GM12891 (cell line): ENCODE results near the gene LRRC1.
"Not testable (repeated sequence)": the region's sequence is repeated elsewhere in the genome, so short reads cannot be mapped to it uniquely, and the experiment has no call there.

Experiments used
- PAX5 ChIP-seq: IDR thresholded peaks from 2 replicates; pipeline ENCODE4 v1.6.1; 2011; ENCODE audit warnings: low read length, moderate library complexity, mild to moderate bottlenecking; ENCODE audit not compliant: insufficient read depth, severe bottlenecking
- POLR2A ChIP-seq: IDR thresholded peaks from 2 replicates; pipeline ENCODE4 v1.6.1; 2011; ENCODE audit warnings: low read depth, low read length, control low read depth
- POLR2AphosphoS5 ChIP-seq: IDR thresholded peaks from 2 replicates; pipeline ENCODE4 v1.6.1; 2011; ENCODE audit warnings: low read depth, low read length, control low read depth
- SPI1 ChIP-seq: IDR thresholded peaks from 2 replicates; pipeline ENCODE4 v1.6.1; 2011; ENCODE audit warnings: low read depth, low read length, control low read depth
- TAF1 ChIP-seq: IDR thresholded peaks from 2 replicates; pipeline ENCODE4 v1.6.1; 2011; ENCODE audit warnings: low read depth, low read length, control low read depth

GRCh38 chr6:53807606-53808005, 12.8 kb downstream of the LRRC1 start:
- TF ChIP-seq POLR2AphosphoS5, POLR2A, SPI1, TAF1, PAX5: not testable (repeated sequence)
